T-helper 17 cell (primary cell): ENCODE data around the gene TRAP1. TPM values are rescaled to one million over a fixed set of nuclear protein-coding genes. Genes with fewer than 3 reads are reported as not detected.
"Not testable (repeated sequence)": the region's sequence is repeated elsewhere in the genome, so short reads cannot be mapped to it uniquely, and the experiment has no call there.

Source experiments
- ATAC-seq: fragments of 150-1000 bp; cut with Tn5 transposase; 2 replicates; pipeline ENCODE4 v1.10.0; 2021; ENCODE audit warnings: mild to moderate bottlenecking, moderate library complexity
- DNase-seq, 3 donors: peaks; one replicate each; pipeline versions ENCODE4 v3.0.0 to v3.0.0-alpha.2; 2020 to 2021
- H3K9me3 ChIP-seq: one replicate; pipeline ENCODE4 v1.7.0; 2013; ENCODE audit warnings: low read length, mild to moderate bottlenecking; ENCODE audit not compliant: control insufficient read depth, poor library complexity, severe bottlenecking
- H3K27ac Mint-ChIP-seq: one replicate; pipeline ENCODE4 v1.8.0; 2022; ENCODE audit warnings: mild to moderate bottlenecking, moderate library complexity, mixed read lengths
- H3K27me3 Mint-ChIP-seq: one replicate; pipeline ENCODE4 v1.8.0; 2022; ENCODE audit warnings: mixed read lengths
- H3K36me3 Mint-ChIP-seq: one replicate; pipeline ENCODE4 v1.8.0; 2022; ENCODE audit warnings: low read depth, mixed read lengths
- H3K4me1 Mint-ChIP-seq: one replicate; pipeline ENCODE4 v1.8.0; 2022; ENCODE audit warnings: mild to moderate bottlenecking, mixed read lengths
- H3K4me3 Mint-ChIP-seq: one replicate; pipeline ENCODE4 v1.8.0; 2022; ENCODE audit warnings: mild to moderate bottlenecking, moderate library complexity, mixed read lengths
- total RNA-seq, 4 donors: library from RNA in 2 of 4; stranded (reverse) in 2 of 4; gene quantifications; one replicate each; pipeline ENCODE4 v1.2.3 and lab custom pipeline; 2022 to 2026

TRAP1 gene
- total RNA-seq, 2 donors from 2014 or later: 77.2 to 80.4 TPM

GRCh38 chr16:3670711-3671110 lies 46.6 kb downstream of the TRAP1 start:
- Mint-ChIP-seq H3K4me3 (no peak overlapping the region), H3K27ac (no peak overlapping the region)

GRCh38 chr16:3669082-3669481 lies 48.2 kb downstream of the TRAP1 start:
- ATAC-seq (no peak), DNase-seq (no peak)
- Mint-ChIP-seq H3K4me3 (peak overlapping the region; percentile 19), H3K4me1 (peaks cover 9% of the 10 kb centered on the region), H3K27ac (peak overlapping the region; percentile 16), H3K27me3 (no peaks in the 10 kb centered on the region), H3K36me3 (no peaks in the 10 kb centered on the region)
- no peaks in the 10 kb centered on the region for H3K9me3 ChIP-seq

More at GRCh38 chr16:3670711-3671110, 46.6 kb downstream of the TRAP1 start:
- H3K9me3 ChIP-seq: no peaks in the 10 kb centered on the region
- no peaks in the 10 kb centered on the region for H3K27me3 Mint-ChIP-seq
- no peaks in the 10 kb centered on the region for H3K36me3 Mint-ChIP-seq
- DNase-seq (no peak), ATAC-seq (no peak)
- peaks cover 4% of the 10 kb centered on the region for H3K4me1 Mint-ChIP-seq

- no peaks in the 10 kb centered on the region for H3K36me3 Mint-ChIP-seq
- H3K27me3 Mint-ChIP-seq: no peaks in the 10 kb centered on the region
- no peak for ATAC-seq
- H3K27ac Mint-ChIP-seq: peak overlapping the region; percentile 16
- peak overlapping the region; percentile 19 for H3K4me3 Mint-ChIP-seq
- H3K9me3 ChIP-seq: no peaks in the 10 kb centered on the region
- H3K4me1 Mint-ChIP-seq: peaks cover 9% of the 10 kb centered on the region
- DNase-seq: no peak
Observed at GRCh38 chr16:3668626-3669025, 48.7 kb downstream of the TRAP1 start.

- no peaks in the 10 kb centered on the region for H3K9me3 ChIP-seq
- Mint-ChIP-seq H3K36me3 (peaks cover 4% of the 10 kb centered on the region), H3K27ac (peak overlapping the region; percentile 76), H3K4me1 (peaks cover 9% of the 10 kb centered on the region), H3K4me3 (no peak overlapping the region), H3K27me3 (no peaks in the 10 kb centered on the region)
- no peak for DNase-seq
- peak; percentile 73 for ATAC-seq
Observed at GRCh38 chr16:3665508-3665907, 51.8 kb downstream of the TRAP1 start.

- H3K27ac Mint-ChIP-seq: peak overlapping the region; percentile 66
Observed at GRCh38 chr16:3664187-3664896, 53.0 kb downstream of the TRAP1 start.

GRCh38 chr16:3662601-3663000 lies 54.7 kb downstream of the TRAP1 start:
- no peak for DNase-seq
- Mint-ChIP-seq H3K36me3 (peaks cover 4% of the 10 kb centered on the region), H3K4me1 (peaks cover 11% of the 10 kb centered on the region), H3K27ac (no peak overlapping the region), H3K27me3 (no peaks in the 10 kb centered on the region), H3K4me3 (no peak overlapping the region)
- H3K9me3 ChIP-seq: no peaks in the 10 kb centered on the region
- ATAC-seq: no peak

More at GRCh38 chr16:3664187-3664896, 53.0 kb downstream of the TRAP1 start:
- no peak for ATAC-seq
- Mint-ChIP-seq H3K36me3 (peaks cover 4% of the 10 kb centered on the region), H3K4me1 (peaks cover 9% of the 10 kb centered on the region), H3K27me3 (no peaks in the 10 kb centered on the region), H3K4me3 (no peak overlapping the region)
- no peaks in the 10 kb centered on the region for H3K9me3 ChIP-seq
- DNase-seq: no peak

- no peaks in the 10 kb centered on the region for H3K9me3 ChIP-seq
- Mint-ChIP-seq H3K4me3 (no peak overlapping the region), H3K36me3 (peaks cover 4% of the 10 kb centered on the region), H3K27me3 (no peaks in the 10 kb centered on the region), H3K27ac (no peak overlapping the region), H3K4me1 (peaks cover 11% of the 10 kb centered on the region)
- no peak for DNase-seq
- ATAC-seq: no peak
Observed at GRCh38 chr16:3661922-3662321, 55.4 kb downstream of the TRAP1 start.

GRCh38 chr16:3661311-3661710 lies 56.0 kb downstream of the TRAP1 start:
- Mint-ChIP-seq H3K4me1 (peaks cover 11% of the 10 kb centered on the region), H3K36me3 (peaks cover 4% of the 10 kb centered on the region)

GRCh38 chr16:3659251-3659650 lies 58.1 kb downstream of the TRAP1 start:
- H3K4me3 Mint-ChIP-seq: no peak overlapping the region
- H3K27me3 Mint-ChIP-seq: no peaks in the 10 kb centered on the region
- ATAC-seq (no peak), DNase-seq (no peak)
- peak overlapping the region; percentile 79 for H3K27ac Mint-ChIP-seq
- no peaks in the 10 kb centered on the region for H3K9me3 ChIP-seq
- H3K4me1 Mint-ChIP-seq: peaks cover 3% of the 10 kb centered on the region
- peaks cover 4% of the 10 kb centered on the region for H3K36me3 Mint-ChIP-seq

More at GRCh38 chr16:3661311-3661710, 56.0 kb downstream of the TRAP1 start:
- no peak for ATAC-seq
- DNase-seq: no peak
- no peaks in the 10 kb centered on the region for H3K9me3 ChIP-seq
- no peaks in the 10 kb centered on the region for H3K27me3 Mint-ChIP-seq
- H3K4me3 Mint-ChIP-seq: no peak overlapping the region
- H3K27ac Mint-ChIP-seq: no peak overlapping the region

GRCh38 chr16:3656491-3657468 lies 60.5 kb downstream of the TRAP1 start:
- no peak for ATAC-seq
- Mint-ChIP-seq H3K27me3 (no peaks in the 10 kb centered on the region), H3K36me3 (peaks cover 2% of the 10 kb centered on the region), H3K4me3 (no peak overlapping the region), H3K27ac (peak overlapping the region; percentile 74), H3K4me1 (peaks cover 7% of the 10 kb centered on the region)
- DNase-seq: no peak
- H3K9me3 ChIP-seq: no peaks in the 10 kb centered on the region

GRCh38 chr16:3656160-3656490 lies 61.2 kb downstream of the TRAP1 start:
- H3K27me3 Mint-ChIP-seq, H3K36me3 Mint-ChIP-seq, H3K9me3 ChIP-seq, H3K4me3 Mint-ChIP-seq, DNase-seq, H3K4me1 Mint-ChIP-seq, ATAC-seq, H3K27ac Mint-ChIP-seq: not testable (repeated sequence)

- peaks cover 10% of the 10 kb centered on the region for H3K4me1 Mint-ChIP-seq
- ATAC-seq: no peak
- no peak overlapping the region for H3K27ac Mint-ChIP-seq
- H3K4me3 Mint-ChIP-seq: no peak overlapping the region
- DNase-seq: no peak
- no peaks in the 10 kb centered on the region for H3K36me3 Mint-ChIP-seq
- no peaks in the 10 kb centered on the region for H3K27me3 Mint-ChIP-seq
- no peaks in the 10 kb centered on the region for H3K9me3 ChIP-seq
Observed at GRCh38 chr16:3655396-3656159, 61.7 kb downstream of the TRAP1 start.

GRCh38 chr16:3655030-3655395 lies 62.3 kb downstream of the TRAP1 start:
- DNase-seq: no peak

More at GRCh38 chr16:3655030-3655395, 62.3 kb downstream of the TRAP1 start:
- no peaks in the 10 kb centered on the region for H3K9me3 ChIP-seq
- no peaks in the 10 kb centered on the region for H3K36me3 Mint-ChIP-seq
- peaks cover 10% of the 10 kb centered on the region for H3K4me1 Mint-ChIP-seq
- no peaks in the 10 kb centered on the region for H3K27me3 Mint-ChIP-seq
- ATAC-seq: no peak
- H3K27ac Mint-ChIP-seq: no peak overlapping the region
- H3K4me3 Mint-ChIP-seq: no peak overlapping the region
